ENCODE measurements around the gene DTX1.

DTX1 gene

GRCh38 chr12:113071135-113072112 lies 14.9 kb downstream of the DTX1 start:
- DNase-seq = no peak

- no peak for DNase-seq
Measured at GRCh38 chr12:113072136-113072535, 15.6 kb downstream of the DTX1 start.

- DNase-seq = no peak
Measured at GRCh38 chr12:113073586-113073985, 17.1 kb downstream of the DTX1 start.

GRCh38 chr12:113075137-113075683 lies 18.7 kb downstream of the DTX1 start:
- DNase-seq = no peak

GRCh38 chr12:113077057-113077858 lies 20.7 kb downstream of the DTX1 start:
- DNase-seq = no peak

- no peak for DNase-seq
Measured at GRCh38 chr12:113077859-113078255, 21.3 kb downstream of the DTX1 start.

GRCh38 chr12:113081873-113082272 lies 25.3 kb downstream of the DTX1 start:
- DNase-seq = no peak

- DNase-seq = no peak
Measured at GRCh38 chr12:113082486-113083148, 26.1 kb downstream of the DTX1 start.

GRCh38 chr12:113083863-113084435 lies 27.4 kb downstream of the DTX1 start:
- DNase-seq = no peak

GRCh38 chr12:113086249-113087164 lies 30.0 kb downstream of the DTX1 start:
- no peak for DNase-seq

GRCh38 chr12:113087193-113087592 lies 30.7 kb downstream of the DTX1 start:
- no peak for DNase-seq

GRCh38 chr12:113088037-113088436 lies 31.5 kb downstream of the DTX1 start:
- no peak for DNase-seq

- DNase-seq = no peak
Measured at GRCh38 chr12:113088971-113089756, 32.6 kb downstream of the DTX1 start.

- no peak for DNase-seq
Measured at GRCh38 chr12:113089839-113090238, 33.3 kb downstream of the DTX1 start.

- DNase-seq = no peak
Measured at GRCh38 chr12:113090740-113091139, 34.2 kb downstream of the DTX1 start.

- no peak for DNase-seq
Measured at GRCh38 chr12:113091506-113091905, 35.0 kb downstream of the DTX1 start.

- DNase-seq = no peak
Measured at GRCh38 chr12:113092607-113093408, 36.3 kb downstream of the DTX1 start.

- no peak for DNase-seq
Measured at GRCh38 chr12:113093409-113094101, 37.0 kb downstream of the DTX1 start.

- no peak for DNase-seq
Measured at GRCh38 chr12:113094738-113095137, 38.2 kb downstream of the DTX1 start.
